Ishikawa (cell line): ENCODE measurements around the gene NGF.

ENCODE experiments used
- EGR1 ChIP-seq: IDR thresholded peaks from 2 replicates; pipeline ENCODE4 v1.6.1; 2012
- FOXM1 ChIP-seq: IDR thresholded peaks from 2 replicates; pipeline ENCODE4 v1.6.1; 2012; ENCODE audit warnings: low read depth, borderline replicate concordance
- NFIC ChIP-seq: IDR thresholded peaks from 2 replicates; pipeline ENCODE4 v1.6.1; 2012
- RAD21 ChIP-seq: IDR thresholded peaks from 2 replicates; pipeline ENCODE4 v1.6.1; 2012; ENCODE audit warnings: low read depth
- TEAD4 ChIP-seq: IDR thresholded peaks from 2 replicates; pipeline ENCODE4 v1.6.1; 2012
- TF ChIP-seq, protein P1 (sequence below): IDR thresholded peaks from 2 replicates; pipeline ENCODE4 v1.6.1; 2012

DNA sequence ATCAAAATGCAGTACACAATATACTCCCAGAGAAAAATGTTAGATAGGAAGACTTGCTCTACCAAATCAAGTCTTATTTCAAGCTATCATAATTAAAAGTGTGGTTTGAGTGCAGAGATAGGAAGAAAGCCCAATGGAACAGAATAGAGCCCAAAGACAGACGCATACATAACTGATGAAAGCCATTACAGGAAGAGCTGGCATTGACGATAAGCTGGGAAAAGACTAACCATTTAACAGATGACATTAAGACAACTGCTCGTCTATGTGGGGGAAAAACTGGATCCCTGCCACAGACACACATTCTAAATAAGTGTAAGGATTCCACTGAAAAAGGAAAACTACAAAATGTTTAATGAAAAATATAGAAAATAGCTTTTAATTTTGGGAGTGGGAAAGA is 85.5 kb downstream of the NGF start:
- TF ChIP-seq, protein P1, sequence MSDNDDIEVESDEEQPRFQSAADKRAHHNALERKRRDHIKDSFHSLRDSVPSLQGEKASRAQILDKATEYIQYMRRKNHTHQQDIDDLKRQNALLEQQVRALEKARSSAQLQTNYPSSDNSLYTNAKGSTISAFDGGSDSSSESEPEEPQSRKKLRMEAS: no peak
- no peak for TF ChIP-seq RAD21
- no peak for TF ChIP-seq NFIC
- TF ChIP-seq FOXM1: no peak
- TF ChIP-seq EGR1: no peak
- TF ChIP-seq TEAD4: no peak
